NCI-H1092 treated with DMSO at 0.1 percent for 48 hours (cell line): Measurements from ENCODE around the gene GDPD5.

Experiments used
- DNase-seq: peaks from one replicate; lab custom pipeline; 2025; lab: John Stamatoyannopoulos, UW

GDPD5 gene

DNA sequence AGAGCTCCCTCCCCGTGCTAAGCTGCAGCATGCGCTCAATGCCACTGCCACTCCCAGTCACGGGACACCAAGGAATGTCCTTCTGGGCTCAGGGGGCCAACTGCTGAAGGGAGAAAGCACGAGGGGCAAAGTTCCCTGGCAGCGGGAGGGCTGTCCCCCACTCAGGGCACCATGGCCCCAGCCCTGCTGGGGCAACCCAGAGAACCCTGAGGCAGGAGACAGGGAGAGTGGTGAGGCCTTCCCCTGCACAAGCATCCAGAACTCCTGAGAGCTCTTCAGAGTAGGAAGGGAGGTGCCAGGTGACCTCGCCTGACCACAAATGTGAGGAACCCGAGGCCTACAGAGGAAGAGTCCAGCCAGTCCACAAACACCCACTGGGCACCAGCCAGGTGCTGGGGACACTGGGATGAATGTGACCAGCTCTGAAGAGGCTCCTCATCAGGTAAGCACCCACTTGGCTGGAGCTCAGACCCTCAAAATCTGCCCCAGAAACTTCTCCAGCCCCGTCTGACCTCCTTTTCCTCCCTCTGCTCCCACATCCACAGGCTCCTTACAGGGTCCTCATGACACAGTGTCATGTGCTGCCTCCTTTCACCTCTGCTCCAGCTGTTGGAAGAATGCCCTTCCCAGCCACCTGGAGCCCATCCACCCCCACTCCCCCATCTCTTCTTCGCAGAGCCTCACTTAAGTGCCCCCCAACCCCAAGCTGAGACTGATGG lies 15.6 kb downstream of the GDPD5 start:
- no peak for DNase-seq

DNA sequence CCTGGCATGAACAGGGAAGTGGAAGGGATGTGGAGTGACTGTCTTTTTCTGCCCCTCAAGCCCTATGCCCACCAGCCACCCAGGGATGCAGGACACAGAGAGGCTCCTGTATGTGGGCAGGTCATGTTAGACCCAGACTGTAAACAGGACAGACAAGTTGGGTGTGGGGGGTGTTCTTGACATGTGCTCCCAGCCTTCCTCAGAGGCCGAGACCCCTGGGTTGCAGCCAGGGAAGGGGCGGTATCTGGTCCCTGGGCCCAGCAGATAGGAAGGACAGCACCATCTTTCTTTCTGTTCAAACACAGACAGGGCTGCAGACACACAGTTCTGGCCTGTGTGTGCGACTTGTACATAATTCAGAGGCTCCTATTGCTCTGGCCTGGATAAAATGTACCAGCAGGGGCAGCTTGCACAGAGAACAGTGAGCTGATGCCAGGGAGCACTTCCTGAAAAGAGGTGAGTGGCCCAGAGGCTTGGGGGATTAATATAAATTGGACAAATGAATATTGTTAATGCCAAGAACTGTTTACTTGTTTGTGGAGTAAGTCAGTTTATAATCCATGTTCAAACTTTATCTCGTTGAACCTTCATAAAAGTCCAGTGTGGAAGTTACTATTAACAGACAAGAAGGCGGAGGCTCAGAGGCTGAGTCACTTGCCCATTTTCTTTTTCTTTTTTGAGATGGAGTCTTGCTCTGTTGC lies 16.6 kb downstream of the GDPD5 start:
- no peak for DNase-seq

DNA sequence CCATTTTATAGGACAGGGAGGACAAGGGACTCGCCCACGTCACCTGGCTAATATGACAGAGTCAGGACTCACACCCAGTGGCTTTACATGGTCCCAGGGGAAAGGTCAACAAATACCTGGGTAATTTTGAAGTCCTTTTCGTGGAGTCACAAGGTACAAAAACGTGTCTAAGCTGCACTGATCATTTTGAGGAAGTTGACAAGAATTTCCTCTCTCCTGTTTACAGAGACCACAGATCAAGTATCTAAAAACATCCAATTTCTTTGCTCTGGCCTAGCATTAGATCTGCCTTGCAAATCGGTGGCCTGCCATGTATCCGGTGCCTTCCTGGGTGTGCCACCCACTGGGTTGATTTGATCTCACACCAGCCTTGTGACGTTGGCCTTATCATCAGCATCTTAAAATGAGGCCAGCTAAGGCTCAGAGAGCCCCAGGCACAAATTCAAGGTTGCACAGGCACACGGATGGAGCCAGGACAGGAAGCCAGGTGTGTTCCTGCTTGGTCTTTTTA lies 17.6 kb downstream of the GDPD5 start:
- DNase-seq = no peak

DNA sequence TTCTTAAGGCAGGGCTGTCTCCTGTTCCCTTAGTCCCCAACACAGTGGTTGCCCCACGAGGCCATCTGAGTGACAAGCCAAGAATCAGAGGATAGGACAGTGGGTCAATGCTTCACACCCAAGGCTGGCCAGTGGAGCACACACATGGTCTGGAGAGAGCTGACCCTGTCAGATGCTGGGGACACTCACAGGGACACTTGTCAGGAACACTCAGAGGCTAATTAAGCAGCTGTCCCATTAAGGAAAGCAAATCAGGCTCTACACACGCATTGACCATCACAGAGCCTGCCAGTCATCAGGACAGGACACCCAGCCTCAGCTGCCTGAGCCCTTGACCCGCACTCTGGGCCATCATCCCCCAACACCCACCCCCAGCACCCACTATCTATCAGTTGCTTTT lies 18.2 kb downstream of the GDPD5 start:
- DNase-seq = no peak

DNA sequence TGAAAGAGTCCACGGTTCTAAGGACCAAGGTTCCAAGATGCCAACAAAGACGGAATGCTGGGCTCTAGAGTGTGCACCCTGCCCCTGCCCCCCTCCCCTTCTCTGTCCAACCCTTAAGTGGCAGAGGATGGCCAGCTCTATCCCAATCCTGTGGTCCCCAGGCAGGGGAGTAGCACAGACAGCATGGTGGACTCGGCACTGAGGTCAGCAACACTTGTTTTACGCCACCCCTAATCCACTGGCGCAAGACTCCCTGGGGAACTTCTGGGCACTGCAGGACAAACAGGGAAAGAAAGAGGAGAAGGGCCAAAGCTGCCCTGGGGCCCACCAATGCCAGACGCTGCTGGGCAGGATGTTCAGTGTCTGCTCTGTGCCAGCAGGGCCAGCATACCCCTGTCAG lies 18.9 kb downstream of the GDPD5 start:
- DNase-seq = no peak

DNA sequence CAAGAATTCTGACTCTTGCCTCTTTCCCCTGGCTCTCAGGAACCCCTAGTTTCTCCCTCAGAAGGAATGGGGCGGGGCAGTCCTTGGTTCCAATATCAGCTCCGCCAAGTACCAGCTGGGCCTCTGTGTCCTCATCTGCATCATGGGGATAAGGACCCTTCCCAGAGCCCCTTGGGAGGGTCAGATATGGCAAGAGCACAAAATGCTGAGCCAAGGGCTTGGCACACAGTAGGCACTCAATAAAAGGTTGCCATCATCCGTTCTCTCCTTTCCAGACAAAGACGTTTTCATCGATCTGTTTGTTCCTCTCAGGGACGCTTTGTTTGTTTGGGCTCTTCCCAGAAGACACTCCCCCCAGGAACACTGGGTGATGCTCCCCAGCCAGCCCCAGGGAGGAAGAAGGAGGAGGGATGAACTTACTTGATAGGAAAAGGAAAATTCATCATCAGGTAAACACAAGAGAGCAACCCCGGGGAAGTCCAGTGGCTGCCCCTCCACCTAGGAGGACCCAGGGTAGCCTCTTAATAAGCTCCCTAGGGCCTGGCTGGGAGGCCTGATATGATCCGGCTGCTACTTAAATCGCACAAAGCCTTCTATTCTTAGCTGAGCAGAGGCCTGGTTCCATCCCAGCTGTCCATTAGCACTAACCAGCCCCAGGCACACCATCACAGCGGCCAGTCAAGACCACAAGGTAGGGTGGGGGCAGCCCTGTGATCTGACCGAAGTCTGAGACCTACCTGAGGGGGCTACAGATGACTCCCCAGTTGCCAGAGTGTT lies 19.6 kb downstream of the GDPD5 start:
- DNase-seq = no peak

DNA sequence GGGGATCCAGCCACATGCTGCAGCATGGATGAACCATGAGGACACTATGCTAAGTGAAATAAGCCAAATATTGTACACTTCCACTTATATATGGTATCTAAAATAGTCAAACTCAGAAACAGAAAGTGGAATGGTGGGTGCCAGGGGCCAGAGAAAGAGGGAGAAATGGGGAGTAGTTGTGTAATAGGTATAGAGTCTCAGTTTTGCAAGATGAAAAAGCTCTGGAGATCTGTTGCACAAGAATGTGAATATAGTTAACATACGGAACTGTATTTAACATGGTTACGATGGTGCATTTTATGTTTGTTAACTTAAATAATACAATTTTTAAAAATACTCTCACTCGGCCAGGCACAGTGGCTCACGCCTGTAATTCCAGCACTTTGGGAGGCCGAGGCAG lies 21.2 kb downstream of the GDPD5 start:
- DNase-seq = no peak

DNA sequence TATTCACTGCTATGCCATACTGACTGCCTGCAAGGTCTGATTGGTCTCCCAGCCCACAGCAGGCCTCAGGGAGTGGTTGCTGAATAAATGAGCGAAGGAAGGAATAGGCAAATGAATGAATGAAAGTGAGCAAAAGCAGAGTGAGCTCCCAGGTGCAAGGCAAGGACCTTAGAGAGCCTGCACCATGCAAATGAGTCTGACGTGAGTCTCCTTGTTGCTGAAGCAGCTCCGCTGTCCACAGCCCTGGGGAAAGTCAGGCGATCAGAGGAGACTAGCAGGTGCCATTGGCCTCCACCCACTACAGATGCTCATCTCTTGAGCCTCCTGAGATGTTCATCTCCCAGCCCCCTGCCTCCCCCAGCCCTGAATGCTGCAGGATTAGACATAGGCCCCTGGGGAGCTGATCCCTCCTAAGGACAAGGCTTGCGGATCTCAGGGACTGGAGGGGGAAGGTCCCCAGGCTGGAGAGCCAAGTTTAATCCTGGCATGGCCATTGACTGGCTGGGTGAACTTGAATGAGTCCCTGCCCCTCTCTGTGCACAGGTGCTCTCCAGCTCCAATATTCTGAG lies 22.1 kb downstream of the GDPD5 start:
- DNase-seq = no peak

DNA sequence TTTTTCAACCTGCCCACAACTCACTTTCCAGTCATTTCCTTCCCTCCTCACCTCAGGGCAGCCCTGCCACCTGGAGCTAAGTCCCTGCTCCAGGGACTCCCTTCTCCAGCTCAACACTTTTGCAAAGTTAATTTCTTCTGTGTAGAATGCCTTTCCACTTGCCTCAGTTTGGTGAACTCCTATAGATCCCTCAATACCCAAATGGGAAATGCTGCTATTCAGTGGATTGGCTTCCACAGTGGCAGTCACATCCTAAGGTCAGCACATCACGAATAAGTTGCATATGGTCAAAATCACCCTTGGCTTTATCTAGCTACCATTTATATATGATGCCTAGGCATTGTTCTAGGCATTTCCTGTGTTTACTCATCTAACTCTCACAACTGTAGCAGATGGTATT lies 23.6 kb downstream of the GDPD5 start:
- DNase-seq = no peak

DNA sequence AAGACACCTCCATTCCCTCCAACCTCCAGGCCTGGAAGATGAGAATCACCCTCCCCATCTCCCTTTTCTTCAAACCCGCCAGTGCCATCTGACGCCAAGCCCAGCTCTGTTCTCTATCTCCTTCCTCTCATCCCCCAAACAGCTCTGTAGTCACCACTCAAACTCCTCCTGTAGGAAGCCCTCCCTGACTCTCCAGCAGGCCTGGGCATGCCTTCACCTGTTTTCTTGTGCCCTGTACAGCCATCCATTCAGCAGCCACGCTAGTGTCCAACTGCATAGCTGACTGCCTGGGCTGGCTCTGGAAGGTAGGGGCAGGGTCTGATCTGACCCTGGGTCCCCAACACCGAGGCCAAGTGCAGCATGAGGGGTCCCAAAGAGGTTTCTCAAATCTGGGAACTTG lies 25.0 kb downstream of the GDPD5 start:
- no peak for DNase-seq

DNA sequence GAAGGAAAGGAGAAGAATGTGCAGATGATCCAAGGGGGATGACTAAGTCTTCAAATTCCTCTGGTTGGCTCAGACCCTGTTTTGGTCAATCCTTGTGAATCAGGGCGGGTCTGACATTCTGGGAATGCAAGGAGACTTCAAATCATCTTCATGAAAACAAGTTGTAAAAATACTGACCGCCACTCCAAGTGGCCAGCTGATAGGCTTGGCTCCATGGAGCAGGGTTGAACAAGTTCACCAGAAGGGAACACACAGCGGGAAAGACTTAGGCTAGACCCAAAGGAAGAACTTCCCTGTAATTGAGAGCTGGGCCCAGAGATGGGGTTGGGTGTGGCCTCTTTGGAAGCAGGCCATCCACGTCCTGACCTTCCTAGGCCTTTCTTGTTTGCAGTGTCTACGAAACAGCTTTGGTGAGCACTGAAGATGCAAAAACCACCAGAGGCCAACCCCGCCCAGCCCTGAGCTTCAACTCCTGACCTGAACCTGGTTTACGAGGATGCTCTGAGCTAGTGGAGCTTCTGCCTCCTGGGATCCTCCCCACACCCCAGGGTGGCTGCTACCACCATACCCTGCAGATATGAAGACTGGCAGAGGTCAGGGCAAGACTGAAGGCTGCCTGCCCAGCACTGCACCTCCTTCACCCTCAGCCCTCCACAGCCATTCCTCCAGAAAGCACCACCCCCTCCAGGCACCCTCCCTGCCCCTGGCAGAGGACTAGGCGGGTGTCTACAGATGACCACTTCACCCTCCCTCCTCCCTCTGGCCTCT lies 26.1 kb downstream of the GDPD5 start:
- no peak for DNase-seq

DNA sequence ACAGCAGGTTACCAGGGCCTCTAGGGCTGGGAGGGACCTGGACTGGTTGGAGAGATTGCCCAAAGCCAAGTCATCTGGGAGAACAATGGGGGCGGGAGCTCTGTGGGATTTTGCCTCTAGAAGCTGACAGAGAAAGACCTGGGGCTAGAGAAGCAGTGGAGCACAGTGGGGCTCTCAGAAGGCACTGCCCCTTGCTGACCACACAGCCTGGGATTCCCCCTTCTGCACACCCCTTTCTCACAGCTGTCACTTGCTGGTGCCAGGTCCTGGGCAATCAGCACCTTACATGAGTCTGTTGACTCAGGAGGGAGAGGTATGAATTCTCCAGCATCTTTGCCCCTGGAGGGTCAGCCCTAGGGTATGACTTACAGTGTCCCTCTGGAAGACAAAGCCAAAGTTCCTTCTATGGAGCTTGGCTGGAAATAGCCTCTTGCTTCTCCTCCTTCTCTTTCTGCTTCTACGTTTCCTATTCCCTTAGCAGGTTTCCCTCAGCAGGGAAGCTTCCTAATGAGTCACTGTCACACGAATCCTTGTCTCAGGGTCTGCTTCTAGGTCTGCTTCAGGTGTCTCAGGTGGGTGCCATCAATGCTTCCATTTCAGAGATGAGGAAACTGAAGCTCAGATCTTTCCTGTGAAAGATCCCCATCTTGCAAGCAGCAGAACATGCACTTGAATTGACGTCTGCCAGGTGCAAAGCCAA lies 27.0 kb downstream of the GDPD5 start:
- DNase-seq = no peak

DNA sequence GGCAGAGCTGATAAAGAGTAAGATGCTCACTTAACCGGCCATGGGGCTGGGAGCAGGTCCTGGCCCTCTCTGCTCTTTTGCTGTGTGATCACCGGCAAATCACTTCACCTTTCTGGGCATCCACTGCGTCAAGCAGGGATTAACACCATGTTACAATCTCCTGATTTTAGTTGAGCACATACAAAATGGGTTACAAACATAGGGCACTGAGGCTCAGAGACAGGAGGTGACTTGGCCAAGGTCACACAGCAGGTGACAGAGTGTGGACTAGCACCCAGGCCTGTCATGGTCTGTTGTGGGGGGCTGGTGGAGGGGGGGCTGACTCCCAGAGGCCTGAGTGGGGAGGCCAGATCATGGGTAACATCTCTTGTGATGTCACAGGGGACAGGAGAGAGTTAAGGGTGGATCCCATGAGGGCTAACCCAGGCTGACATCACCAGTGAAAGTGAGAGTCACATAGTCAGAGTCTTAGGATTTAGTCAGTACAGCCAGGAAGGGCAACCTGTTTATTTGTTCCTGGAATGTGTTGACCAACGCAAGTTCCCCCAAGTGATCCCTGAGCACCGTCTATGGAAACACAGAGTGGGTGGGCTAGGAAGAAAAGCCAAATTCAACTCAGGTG lies 27.8 kb downstream of the GDPD5 start:
- no peak for DNase-seq

DNA sequence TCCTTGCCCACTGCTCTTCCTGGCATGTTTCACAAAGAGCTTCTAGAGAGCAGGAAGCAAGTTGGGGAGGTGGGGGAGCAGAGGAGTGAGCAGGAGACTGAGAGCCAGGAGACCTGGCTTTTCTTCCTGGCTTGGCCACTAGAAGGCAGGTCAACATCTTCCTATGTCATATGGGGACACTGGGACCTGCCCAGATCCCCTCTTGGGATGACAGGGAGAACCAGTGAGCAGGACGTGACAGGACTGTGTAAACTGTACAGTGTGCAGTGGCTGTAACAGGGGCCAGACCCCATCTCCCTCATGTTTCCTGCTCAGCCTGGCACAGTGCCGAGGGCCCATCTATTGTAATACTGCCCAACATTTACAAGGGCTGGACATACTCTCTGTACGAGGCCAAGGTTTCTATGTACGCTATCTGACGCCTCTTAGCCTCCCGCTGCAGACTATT lies 29.4 kb downstream of the GDPD5 start:
- DNase-seq = no peak

DNA sequence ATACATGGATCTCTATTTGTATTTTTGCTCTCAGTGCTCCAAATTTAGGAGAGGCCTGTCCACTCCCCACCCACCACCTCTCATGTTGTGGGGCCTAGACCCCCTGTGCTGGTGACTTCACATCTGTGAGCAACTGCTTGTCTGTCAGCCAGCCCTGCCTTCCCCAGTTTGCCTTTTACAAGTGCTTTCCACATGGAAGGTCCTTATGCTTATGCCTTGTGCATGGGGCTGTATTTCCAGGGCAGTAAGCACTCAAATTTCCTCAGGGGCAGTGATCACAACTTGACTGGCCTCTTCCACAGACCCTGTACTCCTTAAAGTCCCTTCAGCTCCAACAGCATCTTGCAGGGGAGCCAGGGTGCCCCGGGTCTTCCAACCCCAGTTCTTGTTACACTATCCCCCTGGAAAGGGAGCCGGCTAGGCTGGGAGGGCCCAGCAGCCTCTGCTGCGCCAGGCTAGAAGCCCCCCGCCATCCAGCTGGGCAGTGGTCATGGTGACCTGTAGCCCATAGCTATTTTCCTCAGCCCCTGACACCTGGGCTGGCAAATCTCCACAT lies 29.9 kb downstream of the GDPD5 start:
- DNase-seq = no peak

DNA sequence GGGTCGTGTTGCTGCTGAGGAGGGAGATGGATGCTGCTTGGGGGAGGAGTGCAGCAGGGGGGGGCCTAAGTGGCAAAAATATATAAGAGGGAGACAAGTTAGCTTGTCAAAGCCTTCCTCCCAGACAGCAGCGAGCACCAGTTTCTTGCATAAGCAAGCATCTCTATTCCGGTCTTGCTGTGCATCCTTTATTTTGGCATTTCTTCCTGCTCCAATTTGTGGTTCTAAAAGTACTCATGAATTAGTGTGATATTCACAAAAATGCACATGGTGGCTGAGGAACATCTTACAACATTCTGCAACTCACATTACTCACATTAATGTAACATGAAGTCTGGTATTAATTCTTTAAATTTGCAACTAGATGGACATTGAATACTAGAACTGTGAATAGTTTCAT lies 32.1 kb downstream of the GDPD5 start:
- DNase-seq = no peak

DNA sequence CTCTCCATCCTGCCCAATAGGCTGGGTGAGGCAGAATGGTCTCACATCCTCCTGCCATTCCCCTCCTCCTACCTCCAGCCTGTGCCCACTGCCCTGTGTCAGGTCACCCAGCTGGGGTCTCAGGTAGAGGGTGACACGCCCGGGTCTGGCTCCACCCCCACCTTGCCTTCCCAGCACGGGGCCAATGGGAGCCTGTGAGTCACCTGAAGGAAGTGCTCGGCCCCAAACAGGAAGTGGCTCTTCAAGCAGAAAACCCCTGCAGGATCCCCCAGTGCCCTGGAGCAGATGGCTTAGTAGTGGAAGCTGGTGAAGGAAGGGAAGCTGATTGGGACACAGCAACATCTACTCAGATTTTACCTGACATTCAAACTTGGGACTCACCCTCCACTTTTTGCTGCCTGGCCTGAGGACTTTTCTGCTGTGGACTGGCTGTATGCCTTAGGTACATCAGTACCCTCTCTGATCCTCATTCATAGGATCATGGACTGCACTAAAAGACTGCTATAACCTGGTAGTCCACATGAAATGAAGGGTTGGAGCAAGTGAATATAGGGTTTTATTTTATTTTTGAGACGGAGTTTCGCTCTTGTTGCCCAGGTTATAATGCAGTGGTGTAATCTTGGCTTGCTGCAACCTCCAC lies 33.4 kb downstream of the GDPD5 start:
- DNase-seq = no peak

DNA sequence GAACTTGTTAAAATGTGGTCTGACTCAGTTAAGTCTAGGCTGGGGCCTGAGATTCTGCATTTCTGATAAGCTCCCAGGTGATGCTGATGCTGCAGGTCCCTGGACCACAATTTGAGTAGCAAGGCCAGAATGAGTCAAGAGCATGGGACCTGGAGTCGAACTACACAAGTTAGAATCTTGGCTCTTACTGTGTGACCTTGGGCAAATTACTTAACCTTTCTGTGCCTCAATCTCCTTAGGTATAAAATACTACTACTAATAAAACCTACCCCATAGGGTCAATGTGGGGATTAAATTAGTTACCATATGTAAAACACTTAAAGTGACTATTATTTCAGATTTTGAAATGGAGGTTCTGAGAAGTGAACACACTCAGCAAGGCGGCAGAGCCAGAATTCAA lies 34.3 kb downstream of the GDPD5 start:
- no peak for DNase-seq

DNA sequence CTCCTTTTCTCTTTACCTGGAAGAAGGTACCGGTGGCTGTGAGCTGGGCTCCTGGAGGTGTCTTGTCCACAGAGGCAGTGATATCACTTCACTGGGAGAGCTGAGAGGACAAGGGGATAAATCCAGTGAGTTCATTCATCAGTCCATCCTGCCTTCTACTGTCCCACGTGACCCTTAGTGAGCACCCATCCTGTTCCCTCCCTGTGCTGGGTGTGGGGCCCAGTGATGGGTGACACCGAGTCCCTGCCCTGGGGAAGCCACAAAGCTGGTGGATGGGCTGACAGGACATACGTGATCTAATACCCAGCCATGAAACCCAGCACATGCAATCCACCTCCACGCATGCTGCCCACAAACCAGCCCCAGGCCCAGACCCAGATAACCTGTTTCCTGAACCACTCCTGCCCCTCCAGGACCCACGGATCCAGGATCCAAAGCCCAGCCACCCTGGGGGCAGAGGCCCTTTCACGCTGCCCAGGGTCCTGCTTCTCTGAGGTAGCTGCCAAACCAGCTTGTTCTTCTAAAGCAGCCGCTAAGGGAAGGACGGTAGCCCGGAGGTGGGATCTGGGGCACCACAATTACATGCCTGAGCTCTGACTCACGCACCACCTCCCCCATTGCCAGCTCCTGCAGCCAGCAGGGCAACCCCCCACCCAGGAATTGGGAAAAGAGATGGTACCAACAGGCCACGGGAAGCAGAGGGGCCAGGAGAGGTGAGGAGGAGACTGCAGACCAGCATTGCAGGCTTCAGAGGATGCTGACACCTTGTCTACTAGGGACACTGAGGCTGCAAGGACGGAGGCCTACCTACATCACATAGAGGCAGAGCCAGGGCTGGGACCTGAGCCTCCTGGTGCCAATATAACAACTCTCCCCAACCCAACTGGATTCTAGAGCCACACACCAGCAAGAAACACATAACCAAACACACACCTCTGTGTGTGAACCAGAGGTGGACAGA lies 35.2 kb downstream of the GDPD5 start:
- no peak for DNase-seq
